PC-3 (cell line): Measurements from ENCODE around the gene MRPL27.

Source experiments
- CTCF ChIP-seq: fragments of 300-600 bp; sonication (generic); conservative IDR thresholded peaks from 2 replicates; pipeline ENCODE4 v1.5.1; 2017; ENCODE audit warnings: antibody characterized with exemption, low read depth, mild to moderate bottlenecking, low read length
- EZH2 ChIP-seq: fragments of 300-600 bp; sonication (generic); IDR thresholded peaks from one replicate; pipeline ENCODE4 v1.6.1; 2017; ENCODE audit warnings: antibody characterized with exemption, mild to moderate bottlenecking, low read length; ENCODE audit not compliant: unreplicated experiment

GRCh38 chr17:50364715-50365114 is 8.3 kb downstream of the MRPL27 start:
- TF ChIP-seq CTCF (no peak), EZH2 (no peak)
